ENCODE measurements around the gene RNF152. TPM values are rescaled to one million over a fixed set of nuclear protein-coding genes. Genes with fewer than 3 reads are reported as not detected.
"Not testable (repeated sequence)": the region's sequence is repeated elsewhere in the genome, so short reads cannot be mapped to it uniquely, and the experiment has no call there.

The RNF152 gene
- total RNA-seq, 1 experiment from 2014 or later, result 1.7 TPM

DNA sequence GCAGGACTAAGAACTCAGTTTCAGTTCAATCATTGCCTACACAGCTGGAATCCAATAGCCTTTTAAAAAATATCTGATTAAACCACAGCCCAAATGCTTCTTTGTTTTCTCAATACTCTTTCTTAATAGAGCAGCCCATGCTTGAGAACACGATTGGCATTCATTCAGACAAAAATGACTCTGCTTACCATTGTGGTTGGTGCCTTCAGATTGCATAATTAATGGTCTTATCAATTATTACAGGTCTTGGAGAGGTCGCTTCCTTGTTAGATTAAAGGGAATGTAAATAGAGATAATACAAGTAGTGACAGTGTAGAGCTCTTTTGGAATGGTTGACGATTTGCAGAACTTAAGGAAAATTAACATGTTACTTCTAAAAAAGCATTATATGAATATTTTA, 107.2 kb downstream of the RNF152 start:
- no peaks in the 10 kb centered on the region for H3K27me3 Mint-ChIP-seq (ENCODE audit: insufficient read depth, unreplicated experiment)
- no peak overlapping the region for H3K4me3 Mint-ChIP-seq (ENCODE audit: unreplicated experiment)
- BruUV-seq (replicated peaks), result no TSS peak
- DNase-seq (ENCODE audit: unreplicated experiment), result no peak
- no peaks in the 10 kb centered on the region for H3K36me3 Mint-ChIP-seq (ENCODE audit: insufficient read depth, unreplicated experiment)
- TF ChIP-seq, protein P1, sequence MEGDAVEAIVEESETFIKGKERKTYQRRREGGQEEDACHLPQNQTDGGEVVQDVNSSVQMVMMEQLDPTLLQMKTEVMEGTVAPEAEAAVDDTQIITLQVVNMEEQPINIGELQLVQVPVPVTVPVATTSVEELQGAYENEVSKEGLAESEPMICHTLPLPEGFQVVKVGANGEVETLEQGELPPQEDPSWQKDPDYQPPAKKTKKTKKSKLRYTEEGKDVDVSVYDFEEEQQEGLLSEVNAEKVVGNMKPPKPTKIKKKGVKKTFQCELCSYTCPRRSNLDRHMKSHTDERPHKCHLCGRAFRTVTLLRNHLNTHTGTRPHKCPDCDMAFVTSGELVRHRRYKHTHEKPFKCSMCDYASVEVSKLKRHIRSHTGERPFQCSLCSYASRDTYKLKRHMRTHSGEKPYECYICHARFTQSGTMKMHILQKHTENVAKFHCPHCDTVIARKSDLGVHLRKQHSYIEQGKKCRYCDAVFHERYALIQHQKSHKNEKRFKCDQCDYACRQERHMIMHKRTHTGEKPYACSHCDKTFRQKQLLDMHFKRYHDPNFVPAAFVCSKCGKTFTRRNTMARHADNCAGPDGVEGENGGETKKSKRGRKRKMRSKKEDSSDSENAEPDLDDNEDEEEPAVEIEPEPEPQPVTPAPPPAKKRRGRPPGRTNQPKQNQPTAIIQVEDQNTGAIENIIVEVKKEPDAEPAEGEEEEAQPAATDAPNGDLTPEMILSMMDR (IDR thresholded peaks at IDR 0.05; ENCODE audit: unreplicated experiment), result no peak
- H3K27ac Mint-ChIP-seq (ENCODE audit: low read depth, unreplicated experiment), result no peak overlapping the region
- no peaks in the 10 kb centered on the region for H3K9me3 Mint-ChIP-seq (ENCODE audit: unreplicated experiment)
- intact Hi-C loops (cut with micrococcal nuclease), result no loop called here
- ChIA-PET POLR2A (no interaction called here), CTCF (interaction anchor here (0.7 kb wide), 1 partner anchor 56 kb away, joined by 3 read pairs; no protein-coding TSS in a partner anchor)
- no peaks in the 10 kb centered on the region for H3K4me1 Mint-ChIP-seq (ENCODE audit: insufficient read depth, unreplicated experiment)

DNA sequence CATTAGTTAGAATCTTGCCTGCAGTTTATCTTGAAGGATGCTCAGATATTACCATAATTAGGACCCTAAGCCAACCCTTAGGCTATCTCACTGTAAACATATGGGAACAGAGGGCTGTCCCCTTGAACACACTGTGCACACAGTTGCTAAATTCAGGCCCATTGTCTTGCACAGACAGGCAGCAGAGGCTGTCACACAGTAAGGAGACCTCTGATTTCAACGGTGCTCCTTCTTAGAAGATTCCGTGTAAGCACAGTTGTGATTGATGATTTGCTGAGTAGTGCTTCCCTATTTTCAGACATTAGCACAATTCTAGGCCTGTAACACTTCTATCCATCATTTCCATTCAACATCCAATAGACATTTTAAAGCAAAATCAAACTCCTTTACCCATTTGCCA, 108.0 kb downstream of the RNF152 start:
- intact Hi-C loops (cut with micrococcal nuclease), result no loop called here

DNA sequence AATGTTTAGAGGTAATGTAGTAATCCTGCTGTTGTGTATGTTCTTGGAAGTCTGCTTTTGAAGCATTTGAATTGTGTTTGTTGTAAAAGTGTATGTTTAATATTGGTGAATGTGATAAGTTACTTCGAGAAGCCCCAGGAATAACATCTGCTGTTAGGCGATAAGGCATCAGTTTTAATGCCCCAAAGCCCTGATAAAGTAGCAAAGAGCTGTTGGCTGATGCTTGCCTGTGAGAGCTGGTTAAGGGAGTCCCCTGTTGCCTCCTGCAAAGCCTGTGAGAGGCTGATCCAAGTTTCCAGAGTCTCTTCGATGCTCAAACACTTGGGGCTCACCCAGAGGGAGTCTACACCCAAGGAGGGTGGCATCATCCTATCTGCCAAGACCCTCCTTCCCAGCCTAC, 110.3 kb downstream of the RNF152 start:
- Mint-ChIP-seq H3K27ac (ENCODE audit: low read depth, unreplicated experiment) (no peak overlapping the region), H3K36me3 (ENCODE audit: insufficient read depth, unreplicated experiment) (no peaks in the 10 kb centered on the region), H3K27me3 (ENCODE audit: insufficient read depth, unreplicated experiment) (no peaks in the 10 kb centered on the region), H3K9me3 (ENCODE audit: unreplicated experiment) (no peaks in the 10 kb centered on the region), H3K4me3 (ENCODE audit: unreplicated experiment) (no peak overlapping the region), H3K4me1 (ENCODE audit: insufficient read depth, unreplicated experiment) (no peaks in the 10 kb centered on the region)
- intact Hi-C loops (cut with micrococcal nuclease), result no loop called here
- BruUV-seq (replicated peaks), result no TSS peak
- CTCF ChIA-PET, result interaction anchor here (1.1 kb wide), 1 partner anchor 169 kb away, joined by 3 read pairs; no protein-coding TSS in a partner anchor
- TF ChIP-seq, protein P1 (IDR thresholded peaks at IDR 0.05; ENCODE audit: unreplicated experiment), result no peak
- POLR2A ChIA-PET, result no interaction called here
- DNase-seq (ENCODE audit: unreplicated experiment), result no peak

More for the DNA sequence above, 108.0 kb downstream of the RNF152 start:
- TF ChIP-seq, protein P1 (IDR thresholded peaks at IDR 0.05; ENCODE audit: unreplicated experiment), result no peak
- H3K27ac Mint-ChIP-seq (ENCODE audit: low read depth, unreplicated experiment), result no peak overlapping the region
- BruUV-seq (replicated peaks), result no TSS peak
- no peaks in the 10 kb centered on the region for H3K36me3 Mint-ChIP-seq (ENCODE audit: insufficient read depth, unreplicated experiment)
- no peaks in the 10 kb centered on the region for H3K4me1 Mint-ChIP-seq (ENCODE audit: insufficient read depth, unreplicated experiment)
- no peak for DNase-seq (ENCODE audit: unreplicated experiment)
- POLR2A ChIA-PET, result no interaction called here
- H3K9me3 Mint-ChIP-seq (ENCODE audit: unreplicated experiment), result no peaks in the 10 kb centered on the region
- CTCF ChIA-PET, result no interaction called here
- H3K27me3 Mint-ChIP-seq (ENCODE audit: insufficient read depth, unreplicated experiment), result no peaks in the 10 kb centered on the region
- H3K4me3 Mint-ChIP-seq (ENCODE audit: unreplicated experiment), result no peak overlapping the region

DNA sequence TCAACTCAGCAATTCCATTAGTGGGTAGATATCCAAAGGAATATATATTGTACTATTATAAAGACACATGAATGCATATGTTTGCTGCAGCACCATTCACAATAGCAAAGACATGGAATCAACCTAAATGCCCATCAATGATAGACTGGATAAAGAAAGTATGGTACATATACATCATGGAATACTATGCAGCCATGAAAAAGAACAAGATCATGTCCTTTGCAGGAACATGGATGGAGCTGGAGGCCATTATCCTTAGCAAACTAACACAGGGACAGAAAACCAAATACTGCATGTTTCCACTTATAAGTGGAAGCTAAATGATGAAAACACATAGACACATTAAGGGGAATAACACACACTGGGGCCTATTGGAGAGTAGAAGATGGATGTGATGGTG, 116.6 kb downstream of the RNF152 start:
- BruUV-seq (replicated peaks); DNase-seq (ENCODE audit: unreplicated experiment); H3K4me3 Mint-ChIP-seq (ENCODE audit: unreplicated experiment); H3K27ac Mint-ChIP-seq (ENCODE audit: low read depth, unreplicated experiment); intact Hi-C loops (cut with micrococcal nuclease); H3K9me3 Mint-ChIP-seq (ENCODE audit: unreplicated experiment); POLR2A ChIA-PET; H3K36me3 Mint-ChIP-seq (ENCODE audit: insufficient read depth, unreplicated experiment); H3K4me1 Mint-ChIP-seq (ENCODE audit: insufficient read depth, unreplicated experiment); H3K27me3 Mint-ChIP-seq (ENCODE audit: insufficient read depth, unreplicated experiment); CTCF ChIA-PET: not testable (repeated sequence)

DNA sequence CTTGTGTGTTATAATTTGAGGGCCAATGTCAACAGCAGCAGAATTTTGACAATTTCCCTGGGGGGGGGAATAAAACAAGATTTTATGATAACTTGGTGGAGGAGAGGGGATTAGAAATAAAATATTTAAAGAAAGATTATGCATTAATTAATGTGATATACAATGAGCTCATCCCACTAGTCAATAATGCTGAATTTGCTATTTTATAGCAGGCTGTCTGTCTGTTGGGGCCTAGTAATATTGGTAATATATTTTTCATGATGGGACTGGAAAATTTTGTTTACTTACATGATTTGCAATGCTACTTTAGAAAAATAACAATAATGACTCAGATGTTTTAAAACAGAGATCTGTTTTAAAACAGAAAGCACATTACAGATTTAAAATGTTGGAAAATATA, 118.0 kb downstream of the RNF152 start:
- no TSS peak for BruUV-seq (replicated peaks)
- TF ChIP-seq, protein P1 (IDR thresholded peaks at IDR 0.05; ENCODE audit: unreplicated experiment), result no peak
- no peaks in the 10 kb centered on the region for H3K36me3 Mint-ChIP-seq (ENCODE audit: insufficient read depth, unreplicated experiment)
- POLR2A ChIA-PET, result no interaction called here
- H3K4me3 Mint-ChIP-seq (ENCODE audit: unreplicated experiment), result no peak overlapping the region
- H3K27ac Mint-ChIP-seq (ENCODE audit: low read depth, unreplicated experiment), result no peak overlapping the region
- intact Hi-C loops (cut with micrococcal nuclease), result no loop called here
- peaks cover 6% of the 10 kb centered on the region for H3K9me3 Mint-ChIP-seq (ENCODE audit: unreplicated experiment)
- no peaks in the 10 kb centered on the region for H3K27me3 Mint-ChIP-seq (ENCODE audit: insufficient read depth, unreplicated experiment)
- no peak for DNase-seq (ENCODE audit: unreplicated experiment)
- no peaks in the 10 kb centered on the region for H3K4me1 Mint-ChIP-seq (ENCODE audit: insufficient read depth, unreplicated experiment)
- CTCF ChIA-PET, result interaction anchor here (0.9 kb wide), 1 partner anchor 41 kb away, joined by 3 read pairs; no protein-coding TSS in a partner anchor
